Natural killer cell (primary cell): ENCODE data around the gene PAPSS2. TPM values are rescaled to one million over a fixed set of nuclear protein-coding genes. Genes with fewer than 3 reads are reported as not detected.
A peak's percentile ranks its signal among the peaks of the same experiment; 100 is the strongest.

Source experiments
- ATAC-seq, 3 donors: fragments of 150-1000 bp in 2 of 3; fragments of 200-7000 bp in 1 of 3; cut with Tn5 transposase; 1 replicate in 1 of 3; 2 replicates in 2 of 3; pipeline ENCODE4 v1.10.0; 2021; ENCODE audit warnings: mild to moderate bottlenecking in 2 of 3, moderate library complexity in 2 of 3
- DNase-seq, 2 donors: peaks; one replicate each; pipeline versions ENCODE4 v3.0.0 to v3.0.0-alpha.2; 2013 to 2021; ENCODE audit warnings: mixed read lengths in 1 of 2
- H3K27ac ChIP-seq: one replicate; pipeline ENCODE4 v1.5.1; 2013; ENCODE audit warnings: mild to moderate bottlenecking, low read length
- H3K27me3 ChIP-seq: one replicate; pipeline ENCODE4 v1.6.1; 2013; ENCODE audit warnings: low read length; ENCODE audit not compliant: control insufficient read depth, insufficient read depth
- H3K36me3 ChIP-seq: one replicate; pipeline ENCODE4 v1.6.1; 2013; ENCODE audit warnings: low read length; ENCODE audit not compliant: control insufficient read depth, insufficient read depth
- H3K4me1 ChIP-seq: one replicate; pipeline ENCODE4 v1.6.1; 2013; ENCODE audit warnings: low read length; ENCODE audit not compliant: control insufficient read depth, insufficient read depth
- H3K4me3 ChIP-seq: one replicate; pipeline ENCODE4 v1.5.1; 2013; ENCODE audit warnings: low read length
- H3K9me3 ChIP-seq: one replicate; pipeline ENCODE4 v1.6.1; 2013; ENCODE audit warnings: low read length; ENCODE audit not compliant: control insufficient read depth, insufficient read depth
- H3K27ac Mint-ChIP-seq, 2 donors: one replicate each; pipeline ENCODE4 v1.8.0; 2022; ENCODE audit warnings: mild to moderate bottlenecking in 2 of 2, mixed read lengths in 2 of 2, moderate library complexity in 1 of 2
- H3K27me3 Mint-ChIP-seq, 2 donors: one replicate each; pipeline ENCODE4 v1.8.0; 2022; ENCODE audit warnings: low read depth in 2 of 2, mixed read lengths in 2 of 2
- H3K36me3 Mint-ChIP-seq: one replicate; pipeline ENCODE4 v1.8.0; 2022; ENCODE audit warnings: mixed read lengths
- H3K4me1 Mint-ChIP-seq, 2 donors: one replicate each; pipeline ENCODE4 v1.8.0; 2022; ENCODE audit warnings: mixed read lengths in 2 of 2
- H3K4me3 Mint-ChIP-seq: one replicate; pipeline ENCODE4 v1.8.0; 2022; ENCODE audit warnings: mild to moderate bottlenecking, moderate library complexity, mixed read lengths
- H3K9me3 Mint-ChIP-seq, 2 donors: one replicate each; pipeline ENCODE4 v1.8.0; 2022; ENCODE audit warnings: mixed read lengths in 2 of 2
- CTCF ChIP-seq: fragments of 200-600 bp; IDR thresholded peaks from one replicate; pipeline ENCODE4 v1.8.0; 2022; ENCODE audit warnings: antibody characterized with exemption
- WGBS: methylation state at CpG from one replicate; pipeline ENCODE4 v1.1.7; 2013; ENCODE audit warnings: missing lambda C conversion rate; ENCODE audit not compliant: insufficient coverage; 5-methylcytosine and 5-hydroxymethylcytosine counted together
- intact Hi-C: fragments of 100-400 bp; cut with micrococcal nuclease; formaldehyde crosslinking; loops from one replicate; pipeline ENCODE4 v1.14.2; 2022
- total RNA-seq, 4 donors: library from RNA; stranded (reverse); fragments of 120-200 nt in 1 of 4; gene quantifications; one replicate each; pipeline versions ENCODE4 v1.2.3 to v1.2.4, GENCODE V29; 2013 to 2022

PAPSS2 gene
- total RNA-seq, 3 donors from 2014 or later (not counting 1 experiment from before 2014, with no cell fraction given) = 0.13 to 1.1 TPM; not detected in 1

GRCh38 chr10:87760195-87760905 lies 100.7 kb downstream of the PAPSS2 start:
- no peak for TF ChIP-seq CTCF
- ATAC-seq = no peak
- H3K36me3 Mint-ChIP-seq = peaks cover 8% of the 10 kb centered on the region

GRCh38 chr10:87761153-87761552 lies 101.5 kb downstream of the PAPSS2 start:
- Histone ChIP-seq H3K27ac (no peak overlapping the region), H3K4me1 (no peaks in the 10 kb centered on the region), H3K27me3 (no peaks in the 10 kb centered on the region), H3K9me3 (no peaks in the 10 kb centered on the region), H3K36me3 (peaks cover 27% of the 10 kb centered on the region), H3K4me3 (no peak overlapping the region)
- intact Hi-C loops = no loop called here
- Mint-ChIP-seq H3K27ac (no peak overlapping the region), H3K4me1 (peaks cover 11% of the 10 kb centered on the region in 2 donors), H3K9me3 (no peaks in the 10 kb centered on the region), H3K4me3 (no peak overlapping the region), H3K36me3 (peaks cover 8% of the 10 kb centered on the region), H3K27me3 (no peaks in the 10 kb centered on the region)
- ATAC-seq (no peak), DNase-seq (no peak)
- WGBS = 96% methylated on average over 4 of the region's 4 CpGs
- no peak for TF ChIP-seq CTCF

More at GRCh38 chr10:87760195-87760905, 100.7 kb downstream of the PAPSS2 start:
- no peak overlapping the region for H3K4me3 ChIP-seq
- H3K36me3 ChIP-seq = peaks cover 25% of the 10 kb centered on the region
- Mint-ChIP-seq H3K9me3 (no peaks in the 10 kb centered on the region), H3K4me3 (no peak overlapping the region), H3K27ac (peak overlapping the region; percentile 7 to 80), H3K4me1 (peaks cover 11% of the 10 kb centered on the region in 2 donors), H3K27me3 (no peaks in the 10 kb centered on the region)
- no peak for DNase-seq
- H3K9me3 ChIP-seq = no peaks in the 10 kb centered on the region
- no peak overlapping the region for H3K27ac ChIP-seq
- no peaks in the 10 kb centered on the region for H3K27me3 ChIP-seq
- 58% methylated on average over 4 of the region's 6 CpGs for WGBS
- no peaks in the 10 kb centered on the region for H3K4me1 ChIP-seq
- intact Hi-C loops = no loop called here

- Mint-ChIP-seq H3K27ac (peak overlapping the region in 1 of 2 donors; percentile 47), H3K4me3 (no peak overlapping the region), H3K4me1 (peaks cover 11% of the 10 kb centered on the region in 2 donors), H3K36me3 (peaks cover 8% of the 10 kb centered on the region), H3K27me3 (no peaks in the 10 kb centered on the region), H3K9me3 (no peaks in the 10 kb centered on the region)
- peak in 1 of 3 donors; percentile 47 for ATAC-seq
- Histone ChIP-seq H3K27me3 (no peaks in the 10 kb centered on the region), H3K4me1 (no peaks in the 10 kb centered on the region), H3K27ac (no peak overlapping the region), H3K4me3 (no peak overlapping the region), H3K9me3 (no peaks in the 10 kb centered on the region), H3K36me3 (peaks cover 23% of the 10 kb centered on the region)
- WGBS = 70% methylated on average over 1 of the region's 2 CpGs
- TF ChIP-seq CTCF = no peak
- intact Hi-C loops = no loop called here
- no peak for DNase-seq
These were observed 102.2 kb downstream of the PAPSS2 start for GRCh38 chr10:87761892-87762291.
